Natural killer cell treated with Interleukin-12 subunit alpha and Interleukin-12 subunit beta and Interleukin-15 and Interleukin-18, amount 100 ng/mL, for 72 hours (primary cell): ENCODE data around the gene GRIN1. TPM values are rescaled to one million over a fixed set of nuclear protein-coding genes. Genes with fewer than 3 reads are reported as not detected.
"Not testable (repeated sequence)": the region's sequence is repeated elsewhere in the genome, so short reads cannot be mapped to it uniquely, and the experiment has no call there.

Source experiments
- ATAC-seq, 2 donors: fragments of 150-1000 bp; cut with Tn5 transposase in 1 of 2; sonication (Bioruptor Pico), chemical (Tn5 transposase) in 1 of 2; 2 replicates each; pipeline ENCODE4 v1.10.0; 2021
- DNase-seq: peaks from one replicate; pipeline ENCODE4 v3.0.0; 2022; ENCODE audit warnings: low spot score
- H3K27ac Mint-ChIP-seq, 2 donors: 1 replicate in 1 of 2; 2 replicates in 1 of 2; pipeline ENCODE4 v1.8.0; 2022; ENCODE audit warnings: mixed read lengths in 2 of 2, mild to moderate bottlenecking in 1 of 2, moderate library complexity in 1 of 2
- H3K27me3 Mint-ChIP-seq, 2 donors: 1 replicate in 1 of 2; 2 replicates in 1 of 2; pipeline ENCODE4 v1.8.0; 2022; ENCODE audit warnings: mixed read lengths in 2 of 2
- H3K36me3 Mint-ChIP-seq: one replicate; pipeline ENCODE4 v1.8.0; 2022; ENCODE audit warnings: mixed read lengths
- H3K4me1 Mint-ChIP-seq, 2 donors: 1 replicate in 1 of 2; 2 replicates in 1 of 2; pipeline ENCODE4 v1.8.0; 2022; ENCODE audit warnings: low read depth in 2 of 2, mixed read lengths in 2 of 2, mild to moderate bottlenecking in 1 of 2
- H3K4me3 Mint-ChIP-seq: one replicate; pipeline ENCODE4 v1.8.0; 2022; ENCODE audit warnings: mixed read lengths
- H3K9me3 Mint-ChIP-seq: 2 replicates; pipeline ENCODE4 v1.8.0; 2022; ENCODE audit warnings: mixed read lengths
- total RNA-seq, 2 donors: library from RNA; stranded (reverse); gene quantifications; one replicate each; pipeline ENCODE4 v1.2.3, GENCODE V29; 2022

GRIN1 gene
- total RNA-seq, 2 donors from 2014 or later: 0.11 TPM; not detected in 1

DNA sequence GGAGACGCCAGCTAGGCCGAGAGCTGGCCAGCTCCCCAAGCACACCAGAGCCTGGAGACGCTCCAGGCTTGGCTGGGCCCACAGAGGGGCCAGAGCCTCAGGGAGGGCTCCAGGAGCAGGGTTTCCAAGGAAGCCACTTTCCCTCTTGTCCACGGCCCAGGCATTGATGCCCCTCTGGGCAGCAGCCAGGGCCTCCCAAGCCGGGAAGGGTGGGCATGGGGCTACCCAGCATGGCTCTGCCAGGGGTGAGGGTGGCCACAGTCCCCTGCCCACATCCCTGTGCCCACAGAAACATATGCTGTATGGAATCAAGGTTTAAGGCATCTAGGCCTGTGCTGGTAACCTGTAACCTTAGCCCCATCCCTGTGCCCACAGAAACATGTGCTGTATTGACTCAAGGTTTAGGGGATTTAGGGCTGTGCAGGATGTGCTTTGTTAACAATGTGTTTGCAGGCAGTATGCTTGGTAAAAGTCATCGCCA, 22.9 kb upstream of the GRIN1 start:
- Mint-ChIP-seq H3K9me3 (no peaks in the 10 kb centered on the region), H3K27ac (no peak overlapping the region), H3K4me1 (peaks cover 0 to 7% of the 10 kb centered on the region in 2 donors), H3K27me3 (no peaks in the 10 kb centered on the region), H3K4me3 (no peak overlapping the region), H3K36me3 (no peaks in the 10 kb centered on the region)
- ATAC-seq: no peak
- DNase-seq: no peak

DNA sequence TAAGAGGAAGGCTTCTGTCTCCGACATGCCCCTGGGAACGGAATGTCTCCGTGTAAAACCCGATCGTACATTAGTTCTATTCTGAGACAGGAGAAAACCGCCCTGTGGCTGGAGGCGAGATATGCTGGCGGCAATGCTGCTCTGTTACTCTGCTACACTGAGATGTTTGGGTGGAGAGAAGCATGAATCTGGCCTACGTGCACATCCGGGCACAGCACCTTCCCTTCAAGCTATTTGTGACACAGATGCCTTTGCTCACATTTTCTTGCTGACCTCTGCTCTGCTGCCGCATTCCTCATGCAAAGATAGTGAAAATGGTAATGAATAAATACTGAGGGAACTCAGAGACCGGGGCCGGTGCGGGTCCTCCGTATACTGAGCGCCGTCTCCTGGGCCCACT, 22.2 kb upstream of the GRIN1 start:
- peaks cover 0 to 7% of the 10 kb centered on the region in 2 donors for H3K4me1 Mint-ChIP-seq
- no peak for ATAC-seq

DNA sequence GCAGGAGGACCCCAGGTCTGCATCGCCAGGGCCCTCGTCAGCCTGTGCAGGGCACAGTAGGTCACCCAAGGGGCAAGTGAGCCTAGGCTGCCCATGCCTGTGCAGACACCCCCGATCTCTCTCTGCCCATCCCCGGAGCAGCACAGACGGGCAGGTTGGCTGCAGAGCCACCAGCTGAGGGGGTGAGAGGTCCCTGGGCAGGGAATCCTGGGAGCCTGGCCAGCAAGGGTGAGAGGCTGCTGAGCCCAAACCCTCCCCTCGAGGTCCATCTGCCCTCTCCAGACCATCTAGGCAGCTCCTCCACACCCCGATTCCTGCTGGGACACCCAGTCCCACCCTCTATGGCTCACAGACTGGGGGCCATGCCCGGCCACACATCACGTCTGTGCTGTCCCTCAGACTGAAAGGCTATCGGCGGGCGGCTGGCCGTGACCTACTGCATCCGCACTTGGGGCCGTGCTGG, 21.7 kb upstream of the GRIN1 start:
- Mint-ChIP-seq H3K27ac (no peak overlapping the region), H3K9me3 (no peaks in the 10 kb centered on the region), H3K36me3 (no peaks in the 10 kb centered on the region), H3K4me3 (no peak overlapping the region), H3K4me1 (peaks cover 4 to 11% of the 10 kb centered on the region in 2 donors), H3K27me3 (no peaks in the 10 kb centered on the region)
- DNase-seq: peak; percentile 59
- ATAC-seq: no peak

More for the DNA sequence above, 22.2 kb upstream of the GRIN1 start:
- DNase-seq: no peak
- H3K27ac Mint-ChIP-seq: no peak overlapping the region
- no peak overlapping the region for H3K4me3 Mint-ChIP-seq
- H3K36me3 Mint-ChIP-seq: no peaks in the 10 kb centered on the region
- H3K27me3 Mint-ChIP-seq: no peaks in the 10 kb centered on the region
- no peaks in the 10 kb centered on the region for H3K9me3 Mint-ChIP-seq

DNA sequence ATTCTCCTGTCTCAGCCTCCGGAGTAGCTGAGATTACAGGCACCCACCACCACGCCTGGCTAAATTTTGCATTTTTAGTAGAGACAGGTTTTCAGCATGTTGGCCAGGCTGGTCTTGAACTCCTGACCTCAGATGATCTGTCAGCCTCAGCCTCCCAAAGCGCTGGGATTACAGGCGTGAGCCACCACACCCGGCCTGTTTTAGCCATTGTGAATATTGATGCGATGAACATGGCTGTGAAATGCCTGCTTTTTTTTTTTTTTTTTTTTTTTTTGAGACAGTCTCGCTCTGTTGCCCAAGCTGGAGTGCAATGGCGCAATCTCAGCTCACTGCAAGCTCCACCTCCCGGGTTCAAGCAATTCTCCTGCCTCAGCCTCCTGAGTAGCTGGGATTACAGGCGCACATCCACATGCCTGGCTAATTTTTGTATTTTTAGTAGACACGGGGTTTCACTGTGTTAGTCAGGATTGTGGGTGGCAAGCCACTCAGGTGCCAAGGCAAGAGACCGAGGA, 20.8 kb upstream of the GRIN1 start:
- H3K9me3 Mint-ChIP-seq, H3K4me3 Mint-ChIP-seq, H3K27ac Mint-ChIP-seq, H3K36me3 Mint-ChIP-seq, ATAC-seq, H3K27me3 Mint-ChIP-seq, DNase-seq, H3K4me1 Mint-ChIP-seq: not testable (repeated sequence)

DNA sequence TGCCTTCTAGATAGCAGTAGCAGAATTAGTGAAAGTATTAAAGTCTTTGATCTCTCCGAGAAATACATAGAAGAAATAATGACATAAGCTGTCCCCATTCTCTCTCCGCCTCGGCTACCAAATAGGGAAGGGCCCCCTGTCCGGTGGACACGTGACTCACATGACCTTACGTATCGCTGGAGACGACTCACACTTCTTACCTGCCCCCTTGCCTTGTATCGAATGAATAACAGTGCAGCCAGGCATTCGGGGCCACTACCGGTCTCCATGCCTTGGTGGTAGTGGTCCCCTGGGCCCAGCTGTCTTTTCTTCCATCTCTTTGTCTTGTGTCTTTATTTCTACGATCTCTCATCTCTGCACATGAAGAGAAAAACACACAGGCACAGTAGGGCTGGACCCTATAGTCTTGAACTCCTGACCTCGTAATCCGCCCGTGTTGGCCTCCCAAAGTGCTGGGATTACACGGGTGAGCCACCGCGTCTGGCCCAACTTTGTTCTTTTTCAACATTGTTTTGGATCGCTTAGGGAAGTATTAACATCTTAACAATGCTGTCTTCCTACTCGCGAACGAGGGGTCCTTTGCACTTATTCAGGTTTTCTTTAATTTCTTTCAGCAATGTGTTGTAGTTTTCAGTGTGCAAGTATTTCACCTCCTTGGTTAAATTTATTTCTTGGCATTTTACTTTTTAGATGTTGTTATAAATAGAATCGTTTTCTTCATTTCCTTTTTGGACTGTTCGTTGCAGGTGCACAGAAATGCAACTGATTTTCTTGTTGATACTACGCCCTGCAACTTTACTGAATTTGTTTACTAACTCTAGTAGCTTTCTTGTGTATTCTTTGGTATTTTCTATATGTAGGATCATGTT, 16.8 kb upstream of the GRIN1 start:
- ATAC-seq: not testable (repeated sequence)

DNA sequence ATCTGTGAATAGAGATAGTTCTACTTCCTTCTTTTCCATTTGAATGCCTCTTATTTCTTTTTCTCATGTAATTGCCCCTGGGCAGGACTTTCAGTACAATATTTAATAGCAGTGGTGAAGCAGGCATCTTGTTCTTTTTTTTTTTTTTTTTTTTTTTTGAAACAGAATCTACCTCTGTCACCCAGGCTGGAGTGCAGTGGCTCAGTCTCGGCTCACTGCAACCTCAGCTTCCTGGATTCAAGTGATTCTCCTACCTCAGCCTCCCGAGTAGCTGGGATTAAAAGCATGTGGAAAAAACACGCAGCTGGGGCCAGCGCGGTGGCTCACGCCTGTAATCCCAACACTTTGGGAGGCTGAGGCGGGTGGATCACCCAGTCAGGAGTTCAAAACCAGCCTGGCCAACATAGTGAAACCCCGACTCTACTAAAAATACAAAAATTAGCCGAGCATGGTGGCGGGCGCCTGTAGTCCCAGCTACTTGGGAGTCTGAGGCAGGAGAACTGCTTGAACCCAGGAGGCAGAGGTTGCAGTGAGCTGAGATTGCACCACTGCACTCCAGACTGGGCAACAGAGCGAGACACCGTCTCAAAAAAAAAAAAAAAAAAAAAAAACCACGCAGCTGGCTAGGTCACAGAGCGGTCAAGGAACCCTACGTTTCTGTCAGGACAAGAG, 16.0 kb upstream of the GRIN1 start:
- H3K4me1 Mint-ChIP-seq: peaks cover 21 to 24% of the 10 kb centered on the region in 2 donors
- not testable (repeated sequence) for H3K4me3 Mint-ChIP-seq, H3K27ac Mint-ChIP-seq, DNase-seq, H3K9me3 Mint-ChIP-seq, H3K36me3 Mint-ChIP-seq, ATAC-seq, H3K27me3 Mint-ChIP-seq

More for the DNA sequence above, 16.8 kb upstream of the GRIN1 start:
- not testable (repeated sequence) for H3K36me3 Mint-ChIP-seq, H3K4me3 Mint-ChIP-seq, DNase-seq, H3K9me3 Mint-ChIP-seq, H3K27me3 Mint-ChIP-seq
- Mint-ChIP-seq H3K27ac (peak overlapping the region in 1 of 2 donors; percentile 19), H3K4me1 (peaks cover 13 to 17% of the 10 kb centered on the region in 2 donors)

DNA sequence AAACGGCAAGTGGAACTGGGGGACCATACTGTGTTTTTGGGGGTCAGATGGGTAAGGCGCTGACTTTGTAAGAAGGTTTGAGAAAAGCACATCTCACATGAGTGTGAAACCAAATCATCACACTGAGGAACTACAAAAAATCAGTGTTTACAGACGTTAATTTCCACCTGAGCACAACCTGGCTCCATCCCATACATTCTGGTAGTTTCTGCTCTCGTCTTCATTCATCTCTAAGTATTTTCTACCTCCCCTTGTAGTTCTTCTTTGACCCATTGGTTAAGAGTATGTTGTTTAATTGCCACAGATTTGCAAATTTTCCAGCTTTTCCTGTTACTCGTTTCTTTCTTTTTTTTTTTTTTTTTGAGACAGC, 15.5 kb upstream of the GRIN1 start:
- peaks cover 26 to 29% of the 10 kb centered on the region in 2 donors for H3K4me1 Mint-ChIP-seq
- H3K27me3 Mint-ChIP-seq: no peaks in the 10 kb centered on the region
- H3K4me3 Mint-ChIP-seq: no peak overlapping the region
- H3K27ac Mint-ChIP-seq: no peak overlapping the region
- H3K36me3 Mint-ChIP-seq: no peaks in the 10 kb centered on the region
- ATAC-seq: no peak
- DNase-seq: no peak
- H3K9me3 Mint-ChIP-seq: no peaks in the 10 kb centered on the region

DNA sequence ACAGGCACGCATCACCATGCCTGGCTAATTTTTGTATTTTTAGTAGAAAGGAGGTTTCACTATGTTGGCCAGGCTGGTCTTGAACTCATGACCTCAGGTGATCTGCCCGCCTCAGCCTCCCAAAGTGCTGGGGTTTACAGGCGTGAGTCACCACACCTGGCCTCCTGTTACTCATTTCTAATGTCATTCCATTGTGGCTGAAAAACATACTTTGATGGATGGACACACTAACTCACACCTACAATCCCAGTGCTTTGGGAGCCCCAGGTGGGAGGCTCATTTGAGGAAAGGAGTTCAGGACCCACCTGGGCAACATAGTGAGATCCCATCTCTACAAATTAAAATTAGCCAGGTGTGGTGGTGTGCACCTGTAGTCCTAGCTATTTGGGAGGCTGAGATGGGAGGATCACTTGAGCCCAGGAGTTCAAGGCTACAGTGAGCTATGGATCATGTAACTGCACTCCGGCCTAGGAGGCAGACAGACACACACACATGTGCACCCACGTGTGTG, 14.9 kb upstream of the GRIN1 start:
- H3K36me3 Mint-ChIP-seq, DNase-seq, H3K27ac Mint-ChIP-seq, H3K9me3 Mint-ChIP-seq, H3K4me3 Mint-ChIP-seq, ATAC-seq, H3K27me3 Mint-ChIP-seq: not testable (repeated sequence)
- H3K4me1 Mint-ChIP-seq: peaks cover 31 to 34% of the 10 kb centered on the region in 2 donors

DNA sequence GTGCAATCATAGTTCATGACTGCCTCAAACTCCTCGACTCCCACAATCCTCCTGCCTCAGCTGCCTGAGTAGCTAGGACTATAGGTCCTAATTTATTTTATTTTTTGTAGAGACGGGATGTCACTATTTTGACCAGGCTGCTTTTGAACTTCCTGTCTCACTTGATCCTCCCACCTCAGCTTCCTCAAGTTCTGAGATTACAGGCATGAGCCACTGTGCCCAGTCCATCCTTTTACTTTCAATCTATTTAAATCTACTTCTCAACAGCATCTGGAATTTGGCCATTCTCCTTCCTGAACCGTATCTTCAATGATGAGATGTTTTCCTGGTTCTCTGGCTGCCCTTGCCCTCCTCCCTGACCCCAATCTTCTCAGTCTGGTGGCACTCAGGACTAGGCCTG, 12.2 kb upstream of the GRIN1 start:
- DNase-seq (no peak), ATAC-seq (no peak)
- peak overlapping the region; percentile 90 for H3K4me3 Mint-ChIP-seq
- no peaks in the 10 kb centered on the region for H3K36me3 Mint-ChIP-seq
- H3K9me3 Mint-ChIP-seq: no peaks in the 10 kb centered on the region
- peaks cover 29 to 31% of the 10 kb centered on the region in 2 donors for H3K4me1 Mint-ChIP-seq
- no peaks in the 10 kb centered on the region for H3K27me3 Mint-ChIP-seq
- H3K27ac Mint-ChIP-seq: peak overlapping the region; percentile 81 to 95

DNA sequence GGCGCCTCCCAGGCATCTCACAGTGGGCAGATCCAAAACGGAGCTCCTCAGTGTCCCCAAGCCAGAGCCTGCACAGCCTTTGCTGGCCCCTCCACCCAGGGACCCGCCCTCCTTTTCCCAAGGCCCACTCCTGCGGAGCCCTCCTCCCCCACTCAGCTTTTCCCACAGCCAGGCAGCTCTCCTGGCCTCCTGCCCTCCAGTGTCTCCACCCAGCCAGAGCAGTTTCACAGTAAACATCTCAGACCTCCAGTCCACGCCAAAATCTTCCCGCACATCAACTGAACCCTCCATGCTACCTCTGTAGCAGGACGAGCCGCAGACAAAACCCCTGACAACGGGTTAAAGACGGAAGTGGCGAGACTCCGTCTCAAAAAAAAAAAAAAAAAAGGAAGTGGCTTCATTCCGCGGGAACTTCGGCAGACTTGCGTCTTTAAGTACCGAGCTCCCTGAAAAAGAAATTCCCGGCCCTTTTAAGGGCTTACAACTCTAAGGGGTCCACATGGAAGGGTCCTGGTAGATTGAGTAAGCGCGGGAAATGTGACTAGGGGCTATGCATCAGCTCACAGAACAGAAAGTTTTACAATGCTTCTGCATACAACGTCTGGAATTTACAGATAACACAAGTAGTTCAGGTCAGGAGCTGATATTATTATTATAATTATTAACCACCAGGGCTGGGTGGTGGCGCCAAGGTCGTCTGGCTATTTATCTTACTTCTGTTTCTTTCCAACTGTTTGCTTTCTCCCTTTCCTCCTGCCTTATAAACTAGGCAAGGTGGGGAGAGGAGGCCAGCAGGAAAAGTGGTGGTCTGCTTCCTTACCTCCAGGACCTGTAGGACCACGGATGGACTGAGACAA, 11.4 kb upstream of the GRIN1 start:
- Mint-ChIP-seq H3K36me3 (no peaks in the 10 kb centered on the region), H3K27ac (peak overlapping the region; percentile 81 to 95), H3K27me3 (no peaks in the 10 kb centered on the region), H3K9me3 (no peaks in the 10 kb centered on the region), H3K4me1 (peaks cover 24 to 25% of the 10 kb centered on the region in 2 donors), H3K4me3 (peak overlapping the region; percentile 90)
- ATAC-seq (no peak), DNase-seq (no peak)

DNA sequence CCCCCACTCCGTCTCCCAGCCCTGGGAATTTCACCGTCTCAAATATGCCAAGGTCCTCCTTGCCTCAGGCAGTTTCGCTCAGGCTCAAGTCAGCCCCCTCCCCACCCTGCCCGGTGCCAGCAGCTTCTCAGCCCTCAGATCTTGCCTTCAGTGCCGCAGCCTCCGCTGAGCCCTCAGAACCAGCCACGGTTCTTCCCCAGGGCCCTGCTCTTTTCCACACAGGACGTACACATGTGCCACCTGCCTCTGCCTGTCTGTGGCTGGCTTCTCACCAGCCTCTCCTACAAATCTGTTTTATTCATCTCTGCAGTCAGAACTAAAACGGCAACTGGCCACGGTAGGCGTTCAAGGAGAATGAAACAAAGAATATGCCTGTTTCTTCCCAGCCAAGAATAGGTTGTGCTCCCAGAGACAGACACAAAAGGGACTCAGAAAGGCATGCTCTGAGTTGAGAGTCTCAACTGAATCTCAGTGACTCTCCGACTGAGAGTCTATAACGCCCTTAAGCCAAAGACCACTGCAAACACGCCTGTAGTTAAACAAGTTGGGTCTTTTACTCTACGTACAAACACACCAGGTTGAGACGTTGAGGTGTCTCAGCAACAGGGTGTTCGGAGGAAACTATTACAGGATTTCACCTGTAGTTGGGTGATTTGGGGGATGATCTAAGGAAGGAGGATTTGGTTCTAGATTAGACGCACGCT, 10.6 kb upstream of the GRIN1 start:
- ATAC-seq (no peak), DNase-seq (peak; percentile 53)
- Mint-ChIP-seq H3K27ac (peak overlapping the region; percentile 81 to 95), H3K36me3 (no peaks in the 10 kb centered on the region), H3K4me1 (peaks cover 24 to 25% of the 10 kb centered on the region in 2 donors), H3K27me3 (peaks cover 0 to 2% of the 10 kb centered on the region in 2 donors), H3K4me3 (peak overlapping the region; percentile 90), H3K9me3 (no peaks in the 10 kb centered on the region)

DNA sequence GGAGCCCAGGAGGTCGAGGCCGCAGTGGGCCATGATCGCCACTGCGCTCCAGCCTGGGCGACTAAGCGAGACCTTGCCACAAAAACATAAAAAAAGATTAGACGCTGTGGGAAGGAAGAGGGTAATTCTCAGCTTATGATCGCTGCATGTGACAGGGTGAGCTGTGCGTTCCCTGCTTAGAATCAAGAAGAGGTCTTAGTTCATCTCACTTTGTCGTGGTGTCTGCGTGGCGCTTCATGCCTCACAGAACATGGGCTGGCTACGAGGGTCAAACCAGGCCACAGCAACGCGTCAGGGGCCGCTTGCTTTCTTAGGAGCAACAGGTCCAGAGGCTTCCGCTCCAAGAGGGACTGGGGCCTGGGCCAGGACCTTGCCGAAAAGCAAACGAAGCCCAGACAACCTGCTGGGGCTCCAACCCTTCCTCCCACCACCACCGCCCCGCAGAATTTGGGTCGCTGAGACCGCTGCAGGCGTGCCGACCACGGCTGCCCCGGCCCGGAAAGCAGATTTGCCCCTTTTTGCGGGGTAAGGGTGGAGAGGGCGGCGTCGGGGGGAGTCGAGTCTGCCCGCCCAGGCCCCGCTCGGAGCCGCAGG, 10.0 kb upstream of the GRIN1 start:
- peak; percentile 52 for DNase-seq
- H3K27me3 Mint-ChIP-seq: peaks cover 0 to 2% of the 10 kb centered on the region in 2 donors
- peak overlapping the region; percentile 90 for H3K4me3 Mint-ChIP-seq
- ATAC-seq: no peak
- peak overlapping the region; percentile 81 to 95 for H3K27ac Mint-ChIP-seq
- H3K4me1 Mint-ChIP-seq: peaks cover 24 to 25% of the 10 kb centered on the region in 2 donors
- H3K36me3 Mint-ChIP-seq: no peaks in the 10 kb centered on the region
- no peaks in the 10 kb centered on the region for H3K9me3 Mint-ChIP-seq
